ENCODE measurements around the gene NRGN. TPM values are rescaled to one million over a fixed set of nuclear protein-coding genes. Genes with fewer than 3 reads are reported as not detected.

The NRGN gene
- total and polyA plus RNA-seq, 2 of the 4 experiments (the other 2 are of a cell fraction) = 0.54 to 24.8 TPM

DNA sequence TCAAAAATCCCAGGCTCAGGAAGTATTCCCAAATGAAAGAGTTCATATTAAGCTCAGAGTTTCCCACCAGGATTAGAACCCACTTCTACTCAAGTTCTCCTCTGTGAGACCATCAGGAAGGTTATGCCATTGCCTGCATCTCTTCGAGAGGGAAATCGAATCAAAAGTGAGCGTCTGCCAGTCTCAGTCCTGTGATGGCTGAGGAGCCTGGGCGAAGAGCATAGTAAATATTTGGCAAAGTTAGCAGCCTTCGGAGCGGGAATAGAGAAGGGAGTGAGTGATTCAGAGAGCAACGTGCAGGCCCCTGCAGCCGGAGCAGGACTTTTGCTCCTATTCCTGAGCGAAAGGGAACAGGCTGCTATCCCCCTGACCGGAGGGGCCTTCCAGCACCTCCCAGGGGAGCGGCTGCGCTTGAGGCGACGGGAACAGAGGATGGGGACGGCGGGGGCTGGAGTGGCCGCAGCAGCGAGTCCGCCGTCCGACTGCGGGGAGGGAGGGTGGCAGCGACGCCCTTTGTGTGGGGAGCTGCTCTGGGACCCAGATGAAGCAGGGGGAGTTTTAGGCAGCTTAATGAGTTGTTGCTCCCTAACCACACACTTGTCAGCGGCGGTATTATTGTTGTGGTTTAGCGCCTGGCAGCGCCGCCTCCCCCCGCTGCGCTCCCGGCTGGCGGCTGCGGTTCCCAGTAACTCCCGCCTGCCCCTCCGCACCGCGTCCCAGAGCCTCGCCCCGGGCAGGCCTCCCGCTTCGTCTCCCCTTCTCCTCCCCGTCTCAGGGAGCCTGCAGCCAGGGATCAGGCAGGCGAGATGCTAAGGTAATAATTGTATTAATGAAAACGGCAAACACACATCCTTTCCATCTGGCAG is 21.7 kb upstream of the NRGN start (continued):
- TF ChIP-seq RAD21 (IDR thresholded peaks at IDR 0.05; ENCODE audit: low read length) (no peak), CEBPB (IDR thresholded peaks at IDR 0.05; ENCODE audit: low read depth, low read length) (no peak)

DNA sequence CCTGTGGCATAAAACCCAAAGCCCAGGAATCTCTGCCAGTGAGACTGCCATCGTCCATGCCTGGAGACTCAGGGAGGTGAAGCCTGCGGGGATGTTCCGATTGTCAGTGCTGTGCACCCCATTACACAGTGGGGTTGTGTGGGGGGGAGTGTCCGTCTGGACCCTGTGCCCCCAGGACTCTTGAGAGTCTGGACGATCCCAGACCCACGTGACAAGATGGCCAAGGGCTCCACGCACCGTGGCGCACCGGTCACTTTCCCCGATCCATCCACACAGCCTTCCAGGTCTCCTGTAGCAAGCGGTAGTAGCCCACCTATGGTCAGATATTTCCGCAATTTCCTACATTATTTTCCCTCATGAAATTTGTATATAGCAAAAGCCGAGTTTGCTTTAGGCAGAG is 20.9 kb upstream of the NRGN start:
- H3K9me3 ChIP-seq (ENCODE audit: control insufficient read depth, insufficient read depth, low read length) = no peaks in the 10 kb centered on the region
- H3K4me2 ChIP-seq (ENCODE audit: low read depth, low read length) = peak overlapping the region; percentile 33; the same call in 1 of the 2 replicates
- H3K4me1 ChIP-seq (ENCODE audit: control insufficient read depth, insufficient read depth, low read length) = peaks cover 3% of the 10 kb centered on the region
- H4K20me1 ChIP-seq (ENCODE audit: insufficient read depth, low read length) = no peaks in the 10 kb centered on the region
- no peak for DNase-seq
- H2BK120ac ChIP-seq (ENCODE audit: low read depth, low read length) = no peak overlapping the region
- dilution Hi-C loops (cut with HindIII; ENCODE audit: low sequenced_read_pairs, unreplicated experiment) (no loop called here), in situ Hi-C loops (cut with MboI; ENCODE audit: low sequenced_read_pairs) (no loop called here), intact Hi-C loops (cut with micrococcal nuclease) (loop anchor here (5.0 kb wide), 1 partner anchor 42 kb away; no protein-coding TSS in a partner anchor)
- H3K4ac ChIP-seq (ENCODE audit: low read depth, low read length) = no peak overlapping the region
- no peaks in the 10 kb centered on the region for H3K79me1 ChIP-seq (ENCODE audit: low read depth in 1 of 2, low read length in 2 of 2)
- POLR2A ChIA-PET (ENCODE audit: unreplicated experiment) = no interaction called here
- H2AK9ac ChIP-seq (replicated peaks; ENCODE audit: low read depth, low read length, poor library complexity) = no peak overlapping the region
- H3K27ac ChIP-seq (ENCODE audit: insufficient read depth, low read length) = no peak overlapping the region
- H4K91ac ChIP-seq (ENCODE audit: insufficient read depth, low read depth, low read length) = no peak overlapping the region
- no peak overlapping the region for H2AK5ac ChIP-seq (ENCODE audit: low read depth, low read length)
- no peak overlapping the region for H2BK5ac ChIP-seq (ENCODE audit: low read depth, low read length, poor library complexity, severe bottlenecking)
- CTCF ChIA-PET = no interaction called here
- no peak overlapping the region for H3K56ac ChIP-seq (ENCODE audit: extremely low read depth, insufficient read depth, low read length)
- H3K18ac ChIP-seq (ENCODE audit: low read depth, low read length) = no peak overlapping the region
- H2BK15ac ChIP-seq (ENCODE audit: low read depth, low read length) = no peak overlapping the region
- H3K36me3 ChIP-seq (ENCODE audit: control insufficient read depth, insufficient read depth, low read length) = no peaks in the 10 kb centered on the region
- no peak overlapping the region for H4K5ac ChIP-seq (ENCODE audit: low read depth, low read length)
- WGBS, 2 experiments (ENCODE audit: extremely low coverage in 2 of 2, insufficient read length in 1 of 2) = 0% methylated on average over 1 of the region's 14 CpGs; no CpG with 5 or more reads in 1 of the 2 experiments
- no peak overlapping the region for H3K9ac ChIP-seq (ENCODE audit: low read depth, low read length)
- H3K14ac ChIP-seq (replicated peaks; ENCODE audit: low read depth, low read length) = no peak overlapping the region
- H2AFZ ChIP-seq (replicated peaks; ENCODE audit: low read length, poor library complexity) = peak overlapping the region; percentile 61
- H3K27me3 ChIP-seq (ENCODE audit: control insufficient read depth, insufficient read depth, low read length) = peaks cover 35% of the 10 kb centered on the region
- no peak overlapping the region for H3K23ac ChIP-seq (ENCODE audit: low read depth, low read length)
- no TSS peak for BruUV-seq (replicated peaks)
- ATAC-seq (ENCODE audit: low read depth) = no peak
- no peak overlapping the region for H2BK20ac ChIP-seq (ENCODE audit: low read depth, low read length)
- no peaks in the 10 kb centered on the region for H3K9me1 ChIP-seq (ENCODE audit: insufficient read depth, low read length)
- no peak overlapping the region for H3K4me3 ChIP-seq (ENCODE audit: insufficient read depth, low read depth, low read length)
- H4K8ac ChIP-seq (ENCODE audit: low read depth in 2 of 2, low read length in 2 of 2) = no peak overlapping the region
- TF ChIP-seq CHD1 (IDR thresholded peaks at IDR 0.05; ENCODE audit: low read depth, low read length) = no peak
- no peak for TF ChIP-seq RCOR1 (IDR thresholded peaks at IDR 0.05; ENCODE audit: insufficient replicate concordance, low read length)
- no peak for TF ChIP-seq MAZ (IDR thresholded peaks at IDR 0.05; ENCODE audit: borderline replicate concordance, low read depth, low read length)
- no peak for TF ChIP-seq RFX5 (IDR thresholded peaks at IDR 0.05; ENCODE audit: low read depth, low read length)
- no peak for TF ChIP-seq MAFK (IDR thresholded peaks at IDR 0.05; ENCODE audit: low read depth, low read length)
- TF ChIP-seq BHLHE40 (IDR thresholded peaks at IDR 0.05; ENCODE audit: low read depth, low read length) = no peak
- no peak for TF ChIP-seq SMC3 (IDR thresholded peaks at IDR 0.05; ENCODE audit: low read depth, low read length)
- no peak for TF ChIP-seq RAD21 (IDR thresholded peaks at IDR 0.05; ENCODE audit: low read length)
- TF ChIP-seq MXI1 (IDR thresholded peaks at IDR 0.05; ENCODE audit: borderline replicate concordance, low read depth, low read length) = no peak
- TF ChIP-seq, protein P1, sequence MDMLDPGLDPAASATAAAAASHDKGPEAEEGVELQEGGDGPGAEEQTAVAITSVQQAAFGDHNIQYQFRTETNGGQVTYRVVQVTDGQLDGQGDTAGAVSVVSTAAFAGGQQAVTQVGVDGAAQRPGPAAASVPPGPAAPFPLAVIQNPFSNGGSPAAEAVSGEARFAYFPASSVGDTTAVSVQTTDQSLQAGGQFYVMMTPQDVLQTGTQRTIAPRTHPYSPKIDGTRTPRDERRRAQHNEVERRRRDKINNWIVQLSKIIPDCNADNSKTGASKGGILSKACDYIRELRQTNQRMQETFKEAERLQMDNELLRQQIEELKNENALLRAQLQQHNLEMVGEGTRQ (IDR thresholded peaks at IDR 0.05; ENCODE audit: low read depth, low read length) = no peak
- TF ChIP-seq POLR2A (IDR thresholded peaks at IDR 0.05; ENCODE audit: low read depth, low read length) = no peak
- TF ChIP-seq, protein P2, sequence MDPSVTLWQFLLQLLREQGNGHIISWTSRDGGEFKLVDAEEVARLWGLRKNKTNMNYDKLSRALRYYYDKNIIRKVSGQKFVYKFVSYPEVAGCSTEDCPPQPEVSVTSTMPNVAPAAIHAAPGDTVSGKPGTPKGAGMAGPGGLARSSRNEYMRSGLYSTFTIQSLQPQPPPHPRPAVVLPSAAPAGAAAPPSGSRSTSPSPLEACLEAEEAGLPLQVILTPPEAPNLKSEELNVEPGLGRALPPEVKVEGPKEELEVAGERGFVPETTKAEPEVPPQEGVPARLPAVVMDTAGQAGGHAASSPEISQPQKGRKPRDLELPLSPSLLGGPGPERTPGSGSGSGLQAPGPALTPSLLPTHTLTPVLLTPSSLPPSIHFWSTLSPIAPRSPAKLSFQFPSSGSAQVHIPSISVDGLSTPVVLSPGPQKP (IDR thresholded peaks at IDR 0.05; ENCODE audit: borderline replicate concordance, low read depth, low read length) = no peak
- TF ChIP-seq CEBPB (IDR thresholded peaks at IDR 0.05; ENCODE audit: low read depth, low read length) = no peak
- no peak for TF ChIP-seq NFE2L2 (IDR thresholded peaks at IDR 0.05; ENCODE audit: low read depth, low read length)
- TF ChIP-seq FOS (IDR thresholded peaks at IDR 0.05; ENCODE audit: low read depth, low read length) = no peak

Measured in IMR-90 (cell line).